ENCODE measurements around the gene MAP1B. TPM values are rescaled to one million over a fixed set of nuclear protein-coding genes. Genes with fewer than 3 reads are reported as not detected.

The MAP1B gene
- total and polyA plus RNA-seq, 2 of the 4 experiments (the other 2 are of a cell fraction): 41.1 to 183 TPM

DNA sequence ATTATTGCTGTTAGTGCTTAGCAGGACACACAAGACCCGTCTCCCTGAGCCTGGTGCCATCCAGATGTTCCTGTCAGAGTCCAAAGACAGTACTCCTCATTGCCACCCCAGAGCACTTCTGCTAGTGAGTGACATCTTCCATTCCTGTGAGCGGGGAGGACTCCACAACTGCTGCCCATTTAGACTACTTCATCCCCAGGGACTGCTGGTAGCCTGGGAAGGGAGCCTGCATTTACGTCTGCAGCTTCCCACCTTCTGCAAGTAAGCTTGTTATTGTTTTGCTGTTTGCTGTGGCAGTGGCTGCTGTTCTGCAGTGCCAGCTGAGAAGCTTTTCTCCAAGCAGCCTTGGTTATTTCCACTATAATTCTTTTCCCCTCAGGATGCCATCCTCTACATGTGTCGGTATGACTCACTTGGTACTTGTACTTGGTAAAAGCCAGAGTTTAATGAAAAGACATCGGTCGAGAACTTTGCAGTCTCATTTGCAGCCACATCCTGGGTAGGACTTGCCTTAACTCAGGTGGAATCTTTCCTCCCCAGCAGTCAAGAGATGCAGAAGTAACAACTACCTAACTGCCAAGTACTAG is 10.6 kb upstream of the MAP1B start:
- Histone ChIP-seq H3K4ac (ENCODE audit: low read depth, low read length) (no peak overlapping the region), H3K18ac (ENCODE audit: low read depth, low read length) (no peak overlapping the region), H2BK15ac (ENCODE audit: low read depth, low read length) (no peak overlapping the region), H3K9ac (ENCODE audit: low read depth, low read length) (no peak overlapping the region), H4K20me1 (ENCODE audit: insufficient read depth, low read length) (no peaks in the 10 kb centered on the region), H3K36me3 (ENCODE audit: control insufficient read depth, insufficient read depth, low read length) (no peaks in the 10 kb centered on the region), H4K8ac (ENCODE audit: low read depth in 2 of 2, low read length in 2 of 2) (no peak overlapping the region), H2AK5ac (ENCODE audit: low read depth, low read length) (no peak overlapping the region), H3K14ac (replicated peaks; ENCODE audit: low read depth, low read length) (no peak overlapping the region; the same call in 1 of the 2 replicates), H2BK5ac (ENCODE audit: low read depth, low read length, poor library complexity, severe bottlenecking) (no peak overlapping the region), H3K23ac (ENCODE audit: low read depth, low read length) (no peak overlapping the region), H3K9me1 (ENCODE audit: insufficient read depth, low read length) (peaks cover 4% of the 10 kb centered on the region; the same call in 1 of the 2 replicates), H3K4me2 (ENCODE audit: low read depth, low read length) (no peak overlapping the region), H4K91ac (ENCODE audit: insufficient read depth, low read depth, low read length) (no peak overlapping the region), H3K56ac (ENCODE audit: extremely low read depth, insufficient read depth, low read length) (no peak overlapping the region), H2AFZ (replicated peaks; ENCODE audit: low read length, poor library complexity) (no peak overlapping the region), H3K4me3 (ENCODE audit: insufficient read depth, low read depth, low read length) (no peak overlapping the region), H2AK9ac (replicated peaks; ENCODE audit: low read depth, low read length, poor library complexity) (no peak overlapping the region), H3K9me3 (ENCODE audit: control insufficient read depth, insufficient read depth, low read length) (no peaks in the 10 kb centered on the region), H4K5ac (ENCODE audit: low read depth, low read length) (no peak overlapping the region), H3K27me3 (ENCODE audit: control insufficient read depth, insufficient read depth, low read length) (no peaks in the 10 kb centered on the region), H3K27ac (ENCODE audit: insufficient read depth, low read length) (no peak overlapping the region), H3K4me1 (ENCODE audit: control insufficient read depth, insufficient read depth, low read length) (peaks cover 2% of the 10 kb centered on the region; the same call in 1 of the 2 replicates), H3K79me1 (ENCODE audit: low read depth in 1 of 2, low read length in 2 of 2) (no peaks in the 10 kb centered on the region), H2BK20ac (ENCODE audit: low read depth, low read length) (no peak overlapping the region), H2BK120ac (ENCODE audit: low read depth, low read length) (no peak overlapping the region)
- intact Hi-C loops (cut with micrococcal nuclease) (no loop called here), dilution Hi-C loops (cut with HindIII; ENCODE audit: low sequenced_read_pairs, unreplicated experiment) (no loop called here), in situ Hi-C loops (cut with MboI; ENCODE audit: low sequenced_read_pairs) (no loop called here)
- TF ChIP-seq BHLHE40 (IDR thresholded peaks at IDR 0.05; ENCODE audit: low read depth, low read length) (no peak), RCOR1 (IDR thresholded peaks at IDR 0.05; ENCODE audit: insufficient replicate concordance, low read length) (no peak), CHD1 (IDR thresholded peaks at IDR 0.05; ENCODE audit: low read depth, low read length) (no peak), NFE2L2 (IDR thresholded peaks at IDR 0.05; ENCODE audit: low read depth, low read length) (no peak), MAZ (IDR thresholded peaks at IDR 0.05; ENCODE audit: borderline replicate concordance, low read depth, low read length) (no peak), MAFK (IDR thresholded peaks at IDR 0.05; ENCODE audit: low read depth, low read length) (no peak), RAD21 (IDR thresholded peaks at IDR 0.05; ENCODE audit: low read length) (no peak), FOS (IDR thresholded peaks at IDR 0.05; ENCODE audit: low read depth, low read length) (no peak), RFX5 (IDR thresholded peaks at IDR 0.05; ENCODE audit: low read depth, low read length) (no peak), POLR2A (IDR thresholded peaks at IDR 0.05; ENCODE audit: low read depth, low read length) (no peak), SMC3 (IDR thresholded peaks at IDR 0.05; ENCODE audit: low read depth, low read length) (no peak), MXI1 (IDR thresholded peaks at IDR 0.05; ENCODE audit: borderline replicate concordance, low read depth, low read length) (no peak), CEBPB (IDR thresholded peaks at IDR 0.05; ENCODE audit: low read depth, low read length) (no peak)
- TF ChIP-seq, protein P1, sequence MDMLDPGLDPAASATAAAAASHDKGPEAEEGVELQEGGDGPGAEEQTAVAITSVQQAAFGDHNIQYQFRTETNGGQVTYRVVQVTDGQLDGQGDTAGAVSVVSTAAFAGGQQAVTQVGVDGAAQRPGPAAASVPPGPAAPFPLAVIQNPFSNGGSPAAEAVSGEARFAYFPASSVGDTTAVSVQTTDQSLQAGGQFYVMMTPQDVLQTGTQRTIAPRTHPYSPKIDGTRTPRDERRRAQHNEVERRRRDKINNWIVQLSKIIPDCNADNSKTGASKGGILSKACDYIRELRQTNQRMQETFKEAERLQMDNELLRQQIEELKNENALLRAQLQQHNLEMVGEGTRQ (IDR thresholded peaks at IDR 0.05; ENCODE audit: low read depth, low read length): no peak
- TF ChIP-seq, protein P2, sequence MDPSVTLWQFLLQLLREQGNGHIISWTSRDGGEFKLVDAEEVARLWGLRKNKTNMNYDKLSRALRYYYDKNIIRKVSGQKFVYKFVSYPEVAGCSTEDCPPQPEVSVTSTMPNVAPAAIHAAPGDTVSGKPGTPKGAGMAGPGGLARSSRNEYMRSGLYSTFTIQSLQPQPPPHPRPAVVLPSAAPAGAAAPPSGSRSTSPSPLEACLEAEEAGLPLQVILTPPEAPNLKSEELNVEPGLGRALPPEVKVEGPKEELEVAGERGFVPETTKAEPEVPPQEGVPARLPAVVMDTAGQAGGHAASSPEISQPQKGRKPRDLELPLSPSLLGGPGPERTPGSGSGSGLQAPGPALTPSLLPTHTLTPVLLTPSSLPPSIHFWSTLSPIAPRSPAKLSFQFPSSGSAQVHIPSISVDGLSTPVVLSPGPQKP (IDR thresholded peaks at IDR 0.05; ENCODE audit: borderline replicate concordance, low read depth, low read length): no peak
- TF ChIP-seq, protein P3, sequence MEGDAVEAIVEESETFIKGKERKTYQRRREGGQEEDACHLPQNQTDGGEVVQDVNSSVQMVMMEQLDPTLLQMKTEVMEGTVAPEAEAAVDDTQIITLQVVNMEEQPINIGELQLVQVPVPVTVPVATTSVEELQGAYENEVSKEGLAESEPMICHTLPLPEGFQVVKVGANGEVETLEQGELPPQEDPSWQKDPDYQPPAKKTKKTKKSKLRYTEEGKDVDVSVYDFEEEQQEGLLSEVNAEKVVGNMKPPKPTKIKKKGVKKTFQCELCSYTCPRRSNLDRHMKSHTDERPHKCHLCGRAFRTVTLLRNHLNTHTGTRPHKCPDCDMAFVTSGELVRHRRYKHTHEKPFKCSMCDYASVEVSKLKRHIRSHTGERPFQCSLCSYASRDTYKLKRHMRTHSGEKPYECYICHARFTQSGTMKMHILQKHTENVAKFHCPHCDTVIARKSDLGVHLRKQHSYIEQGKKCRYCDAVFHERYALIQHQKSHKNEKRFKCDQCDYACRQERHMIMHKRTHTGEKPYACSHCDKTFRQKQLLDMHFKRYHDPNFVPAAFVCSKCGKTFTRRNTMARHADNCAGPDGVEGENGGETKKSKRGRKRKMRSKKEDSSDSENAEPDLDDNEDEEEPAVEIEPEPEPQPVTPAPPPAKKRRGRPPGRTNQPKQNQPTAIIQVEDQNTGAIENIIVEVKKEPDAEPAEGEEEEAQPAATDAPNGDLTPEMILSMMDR (conservative IDR thresholded peaks at IDR 0.05; ENCODE audit: low read depth, low read length): no peak
- ChIA-PET CTCF (no interaction called here), POLR2A (ENCODE audit: unreplicated experiment) (no interaction called here)
- no peak for DNase-seq
- WGBS, 2 experiments (ENCODE audit: extremely low coverage in 2 of 2, insufficient read length in 1 of 2): no CpG with 5 or more reads among the region's 6 CpGs
- BruUV-seq (replicated peaks): no TSS peak
- no peak for ATAC-seq (ENCODE audit: low read depth)
